ENCODE measurements around the gene IFNA13.

- TF ChIP-seq EZH2 (IDR thresholded peaks at IDR 0.05; ENCODE audit: insufficient read depth, poor library complexity, severe bottlenecking) (no peak), EZH2phosphoT487 (IDR thresholded peaks at IDR 0.05; ENCODE audit: insufficient read depth, low read depth) (no peak)
Observed at GRCh38 chr9:21350787-21351186, 17.1 kb downstream of the IFNA13 start, which contains the start of gene IFNA6.

Data from GM23248 (cell line).